Pancreas (tissue), 10 donors: ENCODE results near the gene TBX6. TPM values are rescaled to one million over a fixed set of nuclear protein-coding genes. Genes with fewer than 3 reads are reported as not detected.

Experiments
- ATAC-seq, 4 donors: fragments of 200-7000 bp; cut with Tn5 transposase; one replicate each; pipeline versions ENCODE4 v1.8.0 to v1.9.1; 2020; ENCODE audit warnings: mild to moderate bottlenecking in 4 of 4, moderate library complexity in 4 of 4
- DNase-seq, 6 donors: peaks; one replicate each; pipeline ENCODE4 v3.0.0-alpha.2; 2020
- FAIRE-seq: peaks from 2 replicates; lab custom pipeline; 2012; peaks lifted over from hg19 to GRCh38; lab: Jason Lieb, UNC
- H3K27ac ChIP-seq, 4 donors: fragments of 200-600 bp; sonication (generic); 1 replicate in 3 of 4; 2 replicates in 1 of 4; pipeline versions ENCODE4 v1.5.0 to v1.8.0; 2020
- H3K27me3 ChIP-seq, 4 donors: fragments of 200-600 bp; one replicate each; pipeline ENCODE4 v1.8.0; 2021
- H3K36me3 ChIP-seq, 3 donors: fragments of 200-600 bp; sonication (generic) in 1 of 3; one replicate each; pipeline versions ENCODE4 v1.5.0 to v1.8.0; 2020 to 2021
- H3K4me1 ChIP-seq, 3 donors: fragments of 200-600 bp; one replicate each; pipeline ENCODE4 v1.8.0; 2021
- H3K4me3 ChIP-seq, 4 donors: fragments of 200-600 bp; sonication (generic) in 2 of 4; one replicate each; pipeline versions ENCODE4 v1.5.0 to v1.8.0; 2020 to 2021
- H3K9me3 ChIP-seq, 4 donors: fragments of 200-600 bp; one replicate each; pipeline ENCODE4 v1.8.0; 2021
- CTCF ChIP-seq, 4 donors: fragments of 200-600 bp; sonication (generic) in 3 of 4; IDR thresholded peaks; one replicate each; pipeline versions ENCODE4 v1.5.0 to v1.8.0; 2021; ENCODE audit warnings: antibody characterized with exemption in 4 of 4
- WGBS, 2 donors: extraction: QIAGEN DNeasy Blood & Tissue Kit; methylation state at CpG; one replicate each; pipeline ENCODE4 v1.1.7; 2013; 5-methylcytosine and 5-hydroxymethylcytosine counted together
- intact Hi-C, 3 donors: fragments of 100-400 bp; cut with DNase I; formaldehyde crosslinking; loops; one replicate each; pipeline versions ENCODE4 v1.11.1 to v1.14.2; 2022
- polyA plus RNA-seq, 2 donors: library from polyadenylated mRNA; stranded (reverse); fragments of 200-250 nt; gene quantifications; one replicate each; pipeline ENCODE4 v1.2.3, GENCODE V29; 2013
- total RNA-seq, 6 donors: library from RNA; stranded (reverse); fragmentation: NEBNext Ultra II Directional in 4 of 6; extraction: Animal tissue kit (Norgen Biotek cat#: 25700) in 4 of 6; gene quantifications; one replicate each; pipeline versions ENCODE4 v1.2.1 to v1.2.4, GENCODE V29; 2021 to 2023
- donor health status: healthy with polysubstance abuse.
- donor health status: DM: no; HTN: no; CAD: no; lungs with moderate emphysema.
- donor health status: DM: no; HTN: no; CAD: no.
- donor health status: control.
- donor health status: control.
- donor health status: Bipolar disorder and iron deficiency.
- donor health status: DM: yes; HTN: yes; CAD: no.
- donor health status: DM: no; HTN: no; CAD: no.
- donor health status: DM: no; HTN: no; CAD: no.
- donor health status: DM: yes; HTN: yes; CAD: no.

Gene TBX6
- total and polyA plus RNA-seq, 8 donors: 1.3 to 3.6 (median 2.1) TPM

- no peaks in the 10 kb centered on the region for H3K27me3 ChIP-seq
- peaks cover 3 to 19% (median 13%) of the 10 kb centered on the region in 3 donors for H3K4me1 ChIP-seq
- peak overlapping the region; percentile 54 to 82 (median 76) for H3K4me3 ChIP-seq
- H3K9me3 ChIP-seq: no peaks in the 10 kb centered on the region
- peak overlapping the region; percentile 88 to 99 (median 98) for H3K27ac ChIP-seq
- no peak for TF ChIP-seq CTCF (IDR thresholded peaks at IDR 0.05)
- WGBS, 2 donors: 0 to 1% methylated on average over 18 to 25 of the region's 25 CpGs
- FAIRE-seq (no peak), ATAC-seq (peak in 3 of 4 donors; percentile 65 to 70 (median 68)), DNase-seq (peak in 1 of 6 donors; percentile 63)
- intact Hi-C loops: no loop called here
- H3K36me3 ChIP-seq: peaks cover 14 to 27% (median 19%) of the 10 kb centered on the region in 3 donors
Observed at GRCh38 chr16:30064729-30065101, 27.0 kb downstream of the TBX6 start.

GRCh38 chr16:30063893-30064728 is 27.6 kb downstream of the TBX6 start:
- ATAC-seq: peak; percentile 29 to 57 (median 54)
- peak overlapping the region; percentile 88 to 99 (median 98) for H3K27ac ChIP-seq
- peaks cover 3 to 19% (median 13%) of the 10 kb centered on the region in 3 donors for H3K4me1 ChIP-seq
- intact Hi-C loops: no loop called here
- H3K36me3 ChIP-seq: peaks cover 8 to 21% (median 13%) of the 10 kb centered on the region in 3 donors
- no peak for TF ChIP-seq CTCF (IDR thresholded peaks at IDR 0.05)
- H3K9me3 ChIP-seq: no peaks in the 10 kb centered on the region
- FAIRE-seq: no peak
- peak overlapping the region; percentile 54 to 82 (median 76) for H3K4me3 ChIP-seq
- 5% methylated on average over 27 of the region's 27 CpGs for WGBS, 2 donors
- H3K27me3 ChIP-seq: no peaks in the 10 kb centered on the region
- DNase-seq: peak; percentile 73 to 89 (median 78)

GRCh38 chr16:30063278-30063892 is 28.3 kb downstream of the TBX6 start:
- ATAC-seq: no peak
- Histone ChIP-seq H3K36me3 (peaks cover 3 to 14% (median 6%) of the 10 kb centered on the region in 3 donors), H3K4me1 (peaks cover 3 to 19% (median 13%) of the 10 kb centered on the region in 3 donors), H3K9me3 (no peaks in the 10 kb centered on the region), H3K4me3 (peak overlapping the region in 3 of 4 donors; percentile 73 to 82 (median 80)), H3K27ac (peak overlapping the region; percentile 88 to 99 (median 98)), H3K27me3 (no peaks in the 10 kb centered on the region)
- no peak for TF ChIP-seq CTCF (IDR thresholded peaks at IDR 0.05)
- 57 to 59% methylated on average over 12 of the region's 12 CpGs for WGBS, 2 donors
- no peak for DNase-seq
- intact Hi-C loops: no loop called here
- FAIRE-seq: no peak

- no peak overlapping the region for H3K27ac ChIP-seq
Observed at GRCh38 chr16:30060836-30061554, 30.7 kb downstream of the TBX6 start.

More at GRCh38 chr16:30060836-30061554, 30.7 kb downstream of the TBX6 start:
- H3K36me3 ChIP-seq: no peaks in the 10 kb centered on the region
- TF ChIP-seq CTCF (IDR thresholded peaks at IDR 0.05): no peak
- no peak for DNase-seq
- H3K4me1 ChIP-seq: peaks cover 3 to 8% (median 6%) of the 10 kb centered on the region in 3 donors
- no peak for ATAC-seq
- no peak for FAIRE-seq
- no peak overlapping the region for H3K4me3 ChIP-seq
- 72 to 82% methylated on average over 2 of the region's 2 CpGs for WGBS, 2 donors
- intact Hi-C loops: no loop called here
- no peaks in the 10 kb centered on the region for H3K27me3 ChIP-seq
- H3K9me3 ChIP-seq: no peaks in the 10 kb centered on the region
